Right lobe of liver (tissue), 4 donors: ENCODE results near the gene SNED1.

Source experiments
- POLR2A ChIP-seq: fragments of 450-650 bp; IDR thresholded peaks from one replicate; pipeline ENCODE4 v1.6.1; 2017; ENCODE audit warnings: antibody characterized with exemption, mild to moderate bottlenecking
- TF ChIP-seq, protein P1 (sequence below), 4 donors: fragments of 200-600 bp in 3 of 4; fragments of 450-650 bp in 1 of 4; IDR thresholded peaks; one replicate each; pipeline versions ENCODE4 v1.5.1 to v1.8.0; 2016 to 2022; ENCODE audit warnings: antibody characterized with exemption in 4 of 4, mild to moderate bottlenecking in 2 of 4
- donor health status: DM: no; HTN: no; CAD: no.
- donor health status: DM: no; HTN: no; CAD: no.
- donor health status: DM: no; HTN: yes; CAD: no.

- TF ChIP-seq, protein P1, sequence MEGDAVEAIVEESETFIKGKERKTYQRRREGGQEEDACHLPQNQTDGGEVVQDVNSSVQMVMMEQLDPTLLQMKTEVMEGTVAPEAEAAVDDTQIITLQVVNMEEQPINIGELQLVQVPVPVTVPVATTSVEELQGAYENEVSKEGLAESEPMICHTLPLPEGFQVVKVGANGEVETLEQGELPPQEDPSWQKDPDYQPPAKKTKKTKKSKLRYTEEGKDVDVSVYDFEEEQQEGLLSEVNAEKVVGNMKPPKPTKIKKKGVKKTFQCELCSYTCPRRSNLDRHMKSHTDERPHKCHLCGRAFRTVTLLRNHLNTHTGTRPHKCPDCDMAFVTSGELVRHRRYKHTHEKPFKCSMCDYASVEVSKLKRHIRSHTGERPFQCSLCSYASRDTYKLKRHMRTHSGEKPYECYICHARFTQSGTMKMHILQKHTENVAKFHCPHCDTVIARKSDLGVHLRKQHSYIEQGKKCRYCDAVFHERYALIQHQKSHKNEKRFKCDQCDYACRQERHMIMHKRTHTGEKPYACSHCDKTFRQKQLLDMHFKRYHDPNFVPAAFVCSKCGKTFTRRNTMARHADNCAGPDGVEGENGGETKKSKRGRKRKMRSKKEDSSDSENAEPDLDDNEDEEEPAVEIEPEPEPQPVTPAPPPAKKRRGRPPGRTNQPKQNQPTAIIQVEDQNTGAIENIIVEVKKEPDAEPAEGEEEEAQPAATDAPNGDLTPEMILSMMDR (IDR thresholded peaks at IDR 0.05) = no peak
- TF ChIP-seq POLR2A = no peak
These were observed 113.0 kb downstream of the SNED1 start for GRCh38 chr2:241111440-241111805.
